ENCODE measurements around the gene FERMT2. TPM values are rescaled to one million over a fixed set of nuclear protein-coding genes. Genes with fewer than 3 reads are reported as not detected.

The FERMT2 gene, protein sequence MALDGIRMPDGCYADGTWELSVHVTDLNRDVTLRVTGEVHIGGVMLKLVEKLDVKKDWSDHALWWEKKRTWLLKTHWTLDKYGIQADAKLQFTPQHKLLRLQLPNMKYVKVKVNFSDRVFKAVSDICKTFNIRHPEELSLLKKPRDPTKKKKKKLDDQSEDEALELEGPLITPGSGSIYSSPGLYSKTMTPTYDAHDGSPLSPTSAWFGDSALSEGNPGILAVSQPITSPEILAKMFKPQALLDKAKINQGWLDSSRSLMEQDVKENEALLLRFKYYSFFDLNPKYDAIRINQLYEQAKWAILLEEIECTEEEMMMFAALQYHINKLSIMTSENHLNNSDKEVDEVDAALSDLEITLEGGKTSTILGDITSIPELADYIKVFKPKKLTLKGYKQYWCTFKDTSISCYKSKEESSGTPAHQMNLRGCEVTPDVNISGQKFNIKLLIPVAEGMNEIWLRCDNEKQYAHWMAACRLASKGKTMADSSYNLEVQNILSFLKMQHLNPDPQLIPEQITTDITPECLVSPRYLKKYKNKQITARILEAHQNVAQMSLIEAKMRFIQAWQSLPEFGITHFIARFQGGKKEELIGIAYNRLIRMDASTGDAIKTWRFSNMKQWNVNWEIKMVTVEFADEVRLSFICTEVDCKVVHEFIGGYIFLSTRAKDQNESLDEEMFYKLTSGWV
- total RNA-seq (ENCODE audit: unreplicated experiment) = 79.7 TPM
- long read RNA-seq, partial matches to known transcripts = 6 of 8 reads
- long read RNA-seq, other reads (novel, unspliced or antisense) = 0 of 8 reads

DNA sequence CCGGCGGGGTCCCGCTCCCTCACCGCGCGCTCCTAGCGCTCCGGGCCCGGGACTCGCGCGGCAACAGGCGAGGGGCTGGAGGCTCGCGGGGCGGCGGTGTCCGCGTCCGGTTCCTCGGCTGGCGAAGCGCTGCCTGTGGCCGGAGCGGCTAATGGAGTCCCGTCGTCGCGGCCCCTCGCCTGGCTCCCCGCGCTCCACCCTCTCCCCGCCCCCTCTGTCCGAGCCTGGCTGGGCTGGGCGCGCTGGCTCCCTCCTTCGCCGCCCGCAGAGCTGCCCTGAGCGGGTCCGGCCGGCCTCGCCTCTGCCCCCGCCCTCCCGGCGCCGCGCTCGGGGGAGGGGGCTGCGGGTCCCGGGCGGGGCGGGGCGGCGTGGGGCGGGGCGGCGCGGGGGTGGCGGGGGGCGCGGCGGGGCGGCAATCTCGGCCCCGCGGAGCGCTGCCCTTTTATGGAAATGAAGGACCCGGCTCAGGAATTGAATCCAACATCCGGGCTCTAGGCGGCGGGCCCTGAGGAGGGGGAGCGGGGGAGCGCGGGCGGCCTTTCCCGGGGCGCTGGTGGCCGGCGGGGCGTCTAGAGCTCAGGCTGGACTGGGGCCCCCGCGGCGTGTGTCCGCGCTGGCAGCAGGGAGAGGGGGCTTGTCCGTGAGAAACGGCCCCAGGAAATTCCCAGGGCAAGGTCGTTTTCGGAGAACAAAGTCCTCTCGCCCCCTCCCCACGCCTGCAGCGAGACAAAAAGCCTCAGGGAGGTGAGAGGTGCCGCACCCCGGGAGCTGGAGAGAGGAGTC lies at the start of gene FERMT2:
FERMT2 (minus strand) TSS at position 153 of the 783 bp plus-strand sequence. CDS start 482 bp downstream, outside the sequence.
- Mint-ChIP-seq H3K4me1 (ENCODE audit: low read depth, unreplicated experiment) (peaks cover 34% of the 10 kb centered on the region), H3K27ac (ENCODE audit: unreplicated experiment) (peak within 1 kb of the TSS; percentile 96), H3K27me3 (ENCODE audit: unreplicated experiment) (peaks cover 8% of the 10 kb centered on the region), H3K36me3 (ENCODE audit: unreplicated experiment) (peaks cover 7% of the 10 kb centered on the region), H3K4me3 (ENCODE audit: unreplicated experiment) (peak within 1 kb of the TSS; percentile 100), H3K9me3 (ENCODE audit: unreplicated experiment) (peaks cover 17% of the 10 kb centered on the region)
- TF ChIP-seq, protein P1, sequence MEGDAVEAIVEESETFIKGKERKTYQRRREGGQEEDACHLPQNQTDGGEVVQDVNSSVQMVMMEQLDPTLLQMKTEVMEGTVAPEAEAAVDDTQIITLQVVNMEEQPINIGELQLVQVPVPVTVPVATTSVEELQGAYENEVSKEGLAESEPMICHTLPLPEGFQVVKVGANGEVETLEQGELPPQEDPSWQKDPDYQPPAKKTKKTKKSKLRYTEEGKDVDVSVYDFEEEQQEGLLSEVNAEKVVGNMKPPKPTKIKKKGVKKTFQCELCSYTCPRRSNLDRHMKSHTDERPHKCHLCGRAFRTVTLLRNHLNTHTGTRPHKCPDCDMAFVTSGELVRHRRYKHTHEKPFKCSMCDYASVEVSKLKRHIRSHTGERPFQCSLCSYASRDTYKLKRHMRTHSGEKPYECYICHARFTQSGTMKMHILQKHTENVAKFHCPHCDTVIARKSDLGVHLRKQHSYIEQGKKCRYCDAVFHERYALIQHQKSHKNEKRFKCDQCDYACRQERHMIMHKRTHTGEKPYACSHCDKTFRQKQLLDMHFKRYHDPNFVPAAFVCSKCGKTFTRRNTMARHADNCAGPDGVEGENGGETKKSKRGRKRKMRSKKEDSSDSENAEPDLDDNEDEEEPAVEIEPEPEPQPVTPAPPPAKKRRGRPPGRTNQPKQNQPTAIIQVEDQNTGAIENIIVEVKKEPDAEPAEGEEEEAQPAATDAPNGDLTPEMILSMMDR (IDR thresholded peaks at IDR 0.05; ENCODE audit: partially characterized antibody, unreplicated experiment) = no peak
- DNase-seq = peak; percentile 96

DNA sequence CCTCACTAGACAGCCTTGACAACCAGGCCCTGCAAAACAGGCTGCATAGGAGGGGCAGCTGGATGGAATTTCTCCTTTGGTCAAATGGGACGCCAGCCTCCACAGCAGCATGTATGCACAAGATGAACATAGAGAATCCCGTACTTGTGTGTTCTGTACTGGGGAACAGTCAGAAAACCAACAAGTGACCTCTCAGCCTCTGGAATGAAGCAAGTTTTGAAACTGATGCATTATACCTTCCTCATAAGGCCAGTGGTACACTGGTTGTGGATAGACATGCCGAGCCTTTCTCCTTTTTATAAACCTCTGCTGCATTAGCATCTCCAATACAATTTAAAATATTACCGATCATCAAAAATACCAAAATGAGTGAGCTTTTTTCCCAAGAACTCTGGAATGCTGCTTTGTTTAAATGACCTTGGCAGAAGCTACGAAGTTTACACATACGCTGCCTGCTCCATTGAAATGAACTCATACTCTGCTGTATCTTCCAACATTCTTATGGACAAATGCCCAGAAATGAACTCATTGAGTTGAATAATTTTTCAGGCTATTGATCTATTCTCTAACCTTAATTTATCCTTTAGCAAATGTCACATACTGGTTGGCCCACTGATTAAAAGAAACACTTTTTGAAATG lies 47.6 kb upstream of the FERMT2 start:
- H3K27ac Mint-ChIP-seq (ENCODE audit: unreplicated experiment) = no peak overlapping the region
- no peaks in the 10 kb centered on the region for H3K27me3 Mint-ChIP-seq (ENCODE audit: unreplicated experiment)
- TF ChIP-seq, protein P1 (IDR thresholded peaks at IDR 0.05; ENCODE audit: partially characterized antibody, unreplicated experiment) = no peak
- no peak for DNase-seq
- no peaks in the 10 kb centered on the region for H3K4me1 Mint-ChIP-seq (ENCODE audit: low read depth, unreplicated experiment)
- H3K9me3 Mint-ChIP-seq (ENCODE audit: unreplicated experiment) = no peaks in the 10 kb centered on the region
- H3K4me3 Mint-ChIP-seq (ENCODE audit: unreplicated experiment) = no peak overlapping the region
- no peaks in the 10 kb centered on the region for H3K36me3 Mint-ChIP-seq (ENCODE audit: unreplicated experiment)

DNA sequence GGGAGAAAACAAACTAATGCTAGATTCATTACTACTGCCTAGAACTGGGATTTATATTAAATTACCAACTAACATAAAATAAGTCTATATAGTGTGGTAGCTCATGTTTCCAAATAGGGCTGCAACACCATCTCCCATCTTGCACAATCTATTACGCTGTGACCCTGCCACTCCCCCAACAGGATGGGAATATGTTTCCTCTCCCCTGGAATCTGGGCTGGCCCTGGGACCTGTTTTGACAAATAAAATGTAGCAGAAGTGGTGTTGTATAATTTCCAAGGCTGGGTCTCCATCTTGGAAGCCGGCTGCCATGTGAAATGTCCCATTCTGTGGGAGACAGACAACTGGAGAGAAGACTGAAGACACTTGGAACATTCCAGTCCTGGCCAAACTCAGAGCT lies 45.6 kb upstream of the FERMT2 start:
- no peaks in the 10 kb centered on the region for H3K4me1 Mint-ChIP-seq (ENCODE audit: low read depth, unreplicated experiment)
- H3K9me3 Mint-ChIP-seq (ENCODE audit: unreplicated experiment) = no peaks in the 10 kb centered on the region
- no peak for DNase-seq
- H3K36me3 Mint-ChIP-seq (ENCODE audit: unreplicated experiment) = peaks cover 5% of the 10 kb centered on the region
- TF ChIP-seq, protein P1 (IDR thresholded peaks at IDR 0.05; ENCODE audit: partially characterized antibody, unreplicated experiment) = no peak
- no peak overlapping the region for H3K27ac Mint-ChIP-seq (ENCODE audit: unreplicated experiment)
- no peak overlapping the region for H3K4me3 Mint-ChIP-seq (ENCODE audit: unreplicated experiment)
- H3K27me3 Mint-ChIP-seq (ENCODE audit: unreplicated experiment) = no peaks in the 10 kb centered on the region

DNA sequence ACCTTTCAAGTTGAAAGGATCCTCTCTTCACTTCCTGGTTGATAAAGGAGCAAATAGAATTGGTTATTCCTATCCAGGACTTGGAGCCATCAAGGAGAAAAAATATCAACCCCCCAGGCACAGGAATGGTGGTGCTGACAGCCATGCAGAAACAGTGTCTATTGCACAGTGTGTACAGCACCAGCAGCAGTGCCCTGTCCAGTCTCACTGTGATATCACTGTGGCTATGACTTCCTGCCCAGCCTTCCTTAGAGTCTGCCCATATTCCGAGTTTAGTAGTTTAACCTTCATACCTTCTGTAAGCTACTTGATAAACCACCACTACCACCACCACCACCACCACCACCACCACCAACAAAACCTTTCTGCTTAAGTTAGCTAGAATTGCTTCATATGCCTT lies 45.1 kb upstream of the FERMT2 start:
- no peak overlapping the region for H3K27ac Mint-ChIP-seq (ENCODE audit: unreplicated experiment)
- H3K27me3 Mint-ChIP-seq (ENCODE audit: unreplicated experiment) = no peaks in the 10 kb centered on the region
- H3K4me1 Mint-ChIP-seq (ENCODE audit: low read depth, unreplicated experiment) = no peaks in the 10 kb centered on the region
- TF ChIP-seq, protein P1 (IDR thresholded peaks at IDR 0.05; ENCODE audit: partially characterized antibody, unreplicated experiment) = no peak
- no peak overlapping the region for H3K4me3 Mint-ChIP-seq (ENCODE audit: unreplicated experiment)
- no peaks in the 10 kb centered on the region for H3K9me3 Mint-ChIP-seq (ENCODE audit: unreplicated experiment)
- no peak for DNase-seq
- H3K36me3 Mint-ChIP-seq (ENCODE audit: unreplicated experiment) = peaks cover 5% of the 10 kb centered on the region
